HG03378 (cell line): ENCODE measurements around the gene RAD51.

Experiments
- ATAC-seq: cut with Tn5 transposase; IDR thresholded peaks from one replicate; pipeline ENCODE4 v1.9.1; 2021; ENCODE audit warnings: mild to moderate bottlenecking, moderate library complexity; ENCODE audit not compliant: unreplicated experiment

Gene RAD51

DNA sequence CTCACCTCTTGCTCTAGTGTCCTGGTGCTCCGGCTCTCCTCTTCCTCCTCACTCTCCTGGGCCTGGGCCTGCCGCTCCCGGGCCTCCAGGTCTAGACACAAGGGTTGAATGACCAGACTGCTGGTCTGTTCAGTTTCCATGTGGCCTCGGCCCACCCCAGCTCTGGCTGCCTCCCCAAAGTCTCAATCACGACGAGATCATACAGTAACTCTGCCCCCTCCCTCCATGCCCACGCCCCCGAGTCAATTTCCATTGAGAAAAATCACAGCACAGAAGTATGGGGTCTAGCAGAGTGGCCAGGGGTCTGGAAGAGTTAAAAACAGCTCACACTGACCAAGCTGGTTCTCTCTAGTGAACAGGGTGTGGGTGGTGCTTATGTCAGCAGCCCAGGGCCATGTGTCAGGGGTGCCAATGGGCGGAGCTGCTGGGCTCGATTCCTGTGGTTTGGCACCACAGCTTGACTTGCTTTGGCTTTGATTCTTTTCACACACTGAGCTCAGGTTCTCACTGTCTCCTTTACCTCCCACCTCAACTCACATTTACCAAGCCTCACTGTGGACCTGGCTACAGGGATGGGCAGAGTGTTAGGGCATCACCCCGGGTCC, 81.7 kb downstream of the RAD51 start:
- no peak for ATAC-seq
